HepG2 (cell line): Measurements from ENCODE around the gene PEMT. TPM values are rescaled to one million over a fixed set of nuclear protein-coding genes. Genes with fewer than 3 reads are reported as not detected.

Experiments used
- AKAP8 ChIP-seq: sonication (generic); formaldehyde crosslinking; IDR thresholded peaks from 2 replicates; pipeline ENCODE4 v1.5.1; 2020; ENCODE audit warnings: mild to moderate bottlenecking, missing genetic modification reagents
- BHLHE40 ChIP-seq: IDR thresholded peaks from 2 replicates; pipeline ENCODE4 v1.6.1; 2011; ENCODE audit warnings: low read length, improper control_type of control experiment
- PTBP1 ChIP-seq: fragments of 200-400 bp; formaldehyde crosslinking; IDR thresholded peaks from 2 replicates; pipeline ENCODE4 v1.6.1; 2018; ENCODE audit warnings: low read length, low read depth; ENCODE audit not compliant: poor library complexity, severe bottlenecking
- RAD51 ChIP-seq: fragments of 450-650 bp; IDR thresholded peaks from 2 replicates; pipeline ENCODE4 v1.6.1; 2016; ENCODE audit warnings: borderline replicate concordance
- SMAD1 ChIP-seq: sonication (generic); formaldehyde crosslinking; IDR thresholded peaks from 2 replicates; pipeline ENCODE4 v1.4.0; 2020; ENCODE audit warnings: missing genetic modification reagents, low read depth, mild to moderate bottlenecking, borderline replicate concordance
- SNAPC4 ChIP-seq: sonication (generic); formaldehyde crosslinking; IDR thresholded peaks from 2 replicates; pipeline ENCODE4 v1.4.0; 2020; ENCODE audit warnings: mild to moderate bottlenecking, missing genetic modification reagents
- XBP1 ChIP-seq: sonication (generic); formaldehyde crosslinking; IDR thresholded peaks from 2 replicates; pipeline ENCODE4 v1.5.0; 2020; ENCODE audit warnings: missing genetic modification reagents
- ZNF18 ChIP-seq: sonication (generic); formaldehyde crosslinking; IDR thresholded peaks from 2 replicates; pipeline ENCODE4 v1.8.0; 2022; ENCODE audit warnings: mild to moderate bottlenecking, missing genetic modification reagents; ENCODE audit not compliant: insufficient replicate concordance
- ZNF574 ChIP-seq: sonication (generic); formaldehyde crosslinking; IDR thresholded peaks from 2 replicates; pipeline ENCODE4 v1.4.0; 2020; ENCODE audit warnings: missing genetic modification reagents
- ZNF646 ChIP-seq: sonication (generic); formaldehyde crosslinking; IDR thresholded peaks from 2 replicates; pipeline ENCODE4 v1.9.0; 2021; ENCODE audit warnings: mild to moderate bottlenecking, missing genetic modification reagents
- polyA plus RNA-seq, 8 experiments: library from polyadenylated mRNA; depleted of rRNA in 3 of 8; stranded (reverse) in 7 of 8; unstranded in 1 of 8; fragments of >200 nt; fragmentation: Illumina TruSeq in 4 of 8; extraction: Trizol in 4 of 8; gene quantifications; 2 replicates each; pipeline versions ENCODE4 v1.2.1 to v1.2.3, GENCODE V29; 2011 to 2016; ENCODE audit warnings: low read depth in 4 of 8, missing spikeins in 1 of 8, mixed read lengths in 1 of 8; ENCODE audit not compliant: insufficient read depth in 1 of 8
- total RNA-seq, 5 experiments: library from RNA; depleted of rRNA; stranded (reverse); fragments of >200 nt; fragmentation: Illumina TruSeq; extraction: Trizol; gene quantifications; 2 replicates each; pipeline ENCODE4 v1.2.3, GENCODE V29; 2016; ENCODE audit warnings: low read depth in 1 of 5

The PEMT gene
- total and polyA plus RNA-seq, 2 of the 13 experiments (the other 11 are each of a cell fraction or from before 2014, with no cell fraction given): 31.7 to 43.6 TPM

- no peak for TF ChIP-seq SNAPC4 (CRISPR knock-in tag)
- TF ChIP-seq ZNF646 (CRISPR knock-in tag): no peak
- TF ChIP-seq SMAD1 (CRISPR knock-in tag): no peak; the same call in 1 of the 2 replicates
- peak; percentile 77; the same call in 1 of the 2 replicates for TF ChIP-seq AKAP8 (CRISPR knock-in tag)
- TF ChIP-seq ZNF18 (CRISPR knock-in tag): peak; percentile 44
- TF ChIP-seq XBP1 (CRISPR knock-in tag): no peak
- no peak for TF ChIP-seq PTBP1
- TF ChIP-seq RAD51: no peak
- no peak for TF ChIP-seq BHLHE40
- TF ChIP-seq ZNF574 (CRISPR knock-in tag): peak; percentile 69; the same call in 1 of the 2 replicates
These were observed 10.6 kb downstream of the PEMT start (continued) for GRCh38 chr17:17580662-17581470.
